CD4-positive, alpha-beta T cell treated with Interleukin-4 for 1 hour (primary cell): ENCODE results near the gene CD200R1L.

Experiments used
- DNase-seq, 2 donors: peaks; one replicate each; pipeline ENCODE4 v3.0.0-alpha.2; 2020 to 2022

The CD200R1L gene

DNA sequence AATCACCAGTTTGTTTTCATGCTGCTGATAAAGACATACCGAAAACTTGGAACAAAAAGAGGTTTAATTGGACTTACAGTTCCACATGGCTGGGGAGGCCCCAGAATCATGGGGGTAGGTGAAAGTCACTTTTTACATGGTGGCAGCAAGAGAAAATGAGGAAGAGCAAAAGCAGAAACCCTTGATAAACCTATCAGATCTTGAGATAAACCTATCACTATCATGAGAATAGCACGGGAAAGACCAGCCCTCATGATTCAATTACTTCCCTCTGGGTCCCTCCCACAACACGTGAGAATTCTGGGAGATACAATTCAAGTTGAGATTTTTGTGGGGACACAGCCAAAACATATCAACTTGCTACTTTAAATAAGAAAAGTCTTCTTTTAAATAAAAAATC, 28.9 kb downstream of the CD200R1L start:
- DNase-seq: no peak

DNA sequence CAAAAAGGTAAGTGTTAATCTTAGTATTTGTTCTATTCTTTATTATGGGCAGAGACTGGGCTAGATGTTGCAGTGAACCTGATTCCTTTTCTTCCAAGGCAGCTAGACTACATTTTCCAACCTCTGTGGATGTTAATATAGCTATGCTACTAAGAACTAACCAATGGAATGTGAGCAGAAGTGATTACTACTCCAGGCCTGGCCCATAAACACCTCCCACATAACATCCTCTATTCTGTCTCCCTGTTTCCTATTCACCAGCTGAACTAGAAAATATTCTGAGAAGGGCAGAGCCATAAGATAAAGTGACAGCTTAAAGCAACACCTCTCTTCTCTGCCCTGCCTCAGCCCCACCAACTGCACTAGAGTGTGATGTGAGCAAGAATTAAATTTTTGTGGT, 29.4 kb downstream of the CD200R1L start:
- DNase-seq: no peak

DNA sequence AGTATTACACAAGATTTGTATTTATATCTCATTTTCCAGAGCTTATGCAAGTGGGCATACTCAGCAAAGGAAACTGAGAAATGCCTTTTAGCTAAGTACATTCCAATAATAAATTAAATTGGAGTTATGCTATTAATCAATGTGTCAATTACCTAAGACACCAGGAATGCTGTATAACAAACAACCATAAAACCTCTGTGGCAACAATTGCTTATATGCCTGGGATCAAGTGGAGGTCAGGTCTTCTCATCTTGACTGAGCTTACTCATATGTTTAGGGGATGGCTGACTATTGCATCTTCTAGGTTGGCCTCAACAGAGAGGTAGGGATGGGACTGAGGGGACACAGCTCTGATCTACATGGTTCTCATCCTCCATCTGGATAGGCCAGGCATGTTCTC, 30.7 kb downstream of the CD200R1L start:
- no peak for DNase-seq

DNA sequence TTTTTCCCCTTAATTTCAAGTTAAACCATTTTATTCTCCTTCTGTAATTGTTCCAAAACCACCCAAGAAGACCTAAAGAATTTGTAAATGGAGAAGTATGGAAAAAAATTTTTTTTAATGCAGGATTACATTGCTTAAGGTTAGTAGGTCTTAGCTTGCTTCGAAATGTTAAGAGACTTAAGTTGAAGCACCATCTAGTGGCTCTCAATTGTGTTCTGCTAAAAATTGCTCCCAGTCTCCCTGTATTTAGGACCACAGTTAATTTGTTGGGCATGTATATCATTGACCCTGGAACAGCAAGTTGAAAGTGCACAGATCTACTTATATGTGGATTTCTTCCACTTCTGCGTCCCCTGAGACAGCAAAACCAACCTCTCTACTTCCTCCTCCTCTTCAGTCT, 32.4 kb downstream of the CD200R1L start:
- peak in 1 of 2 donors; percentile 39 for DNase-seq

DNA sequence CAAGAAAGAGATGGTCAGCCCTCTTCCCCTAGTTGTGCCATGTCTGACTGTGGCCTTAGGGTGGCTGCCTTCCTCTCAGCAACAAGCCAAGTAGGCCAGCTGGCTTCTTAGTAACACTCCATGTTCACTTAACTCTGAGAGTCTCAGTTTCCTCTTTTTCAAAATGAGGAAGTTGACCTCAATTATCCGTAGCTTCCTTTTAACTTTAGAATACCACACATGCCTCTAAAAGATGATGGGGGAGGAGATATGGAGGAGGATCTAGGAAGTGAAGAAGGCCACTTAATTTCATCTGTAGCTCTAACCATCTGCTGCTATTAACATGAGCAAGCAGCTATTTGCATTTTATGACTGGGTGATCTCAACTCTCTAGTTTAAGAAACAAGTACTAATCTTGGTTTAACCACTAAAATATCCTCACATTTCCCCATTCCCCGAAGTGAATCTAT, 32.9 kb downstream of the CD200R1L start:
- peak; percentile 25 to 70 for DNase-seq

DNA sequence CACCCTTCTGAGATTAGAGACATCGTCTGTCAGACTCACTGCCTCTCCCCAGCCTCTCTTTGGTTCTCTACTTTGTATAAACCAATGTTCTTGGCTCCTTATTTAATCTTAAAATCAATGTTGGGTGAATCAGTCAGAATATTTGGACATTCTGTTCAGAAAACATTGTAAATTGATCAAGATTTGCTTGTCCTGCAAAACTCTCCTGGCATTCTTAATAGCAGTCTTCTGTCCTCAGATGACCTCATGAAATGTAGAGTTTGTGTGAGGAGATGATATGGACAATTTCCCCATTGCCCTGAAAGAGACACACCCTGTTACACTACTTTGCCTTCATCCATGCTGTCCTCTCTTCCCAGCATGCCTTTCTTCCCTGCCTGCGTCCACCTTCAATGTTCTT, 33.6 kb downstream of the CD200R1L start:
- no peak for DNase-seq

DNA sequence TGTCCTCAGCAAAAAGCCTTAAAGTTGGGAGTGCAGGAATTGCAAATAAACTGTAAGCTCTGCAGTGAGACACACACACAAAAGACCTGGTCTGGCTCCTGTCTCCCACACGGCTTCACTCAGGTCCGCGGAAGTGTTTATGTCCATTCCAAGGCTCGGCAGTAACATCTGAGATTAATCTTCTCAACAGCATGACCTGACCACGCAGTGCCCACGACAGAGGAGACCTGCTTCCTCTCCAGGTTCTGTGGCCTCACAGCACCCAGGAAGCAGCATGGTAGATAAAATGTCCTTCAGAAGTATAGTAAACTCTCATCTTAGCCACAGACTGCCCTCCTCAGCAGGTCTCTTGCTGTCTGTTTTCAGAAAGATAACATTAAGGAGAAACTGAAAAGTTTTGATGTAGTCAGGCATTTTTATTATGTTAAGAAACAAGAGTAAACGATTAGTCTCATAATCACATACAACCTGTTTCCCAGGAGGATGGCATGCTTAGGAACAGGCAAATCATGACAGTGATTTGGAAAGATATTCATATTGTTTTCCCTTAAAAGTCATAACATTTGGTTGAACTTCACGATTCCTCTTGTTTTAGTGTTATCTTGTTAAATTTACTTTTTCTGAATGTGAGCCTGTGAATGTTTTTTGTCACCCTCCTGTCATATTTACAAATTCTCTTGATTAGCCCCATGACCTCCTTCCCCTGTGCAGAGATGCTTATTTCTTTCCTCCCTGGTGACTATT, 34.6 kb downstream of the CD200R1L start:
- no peak for DNase-seq

DNA sequence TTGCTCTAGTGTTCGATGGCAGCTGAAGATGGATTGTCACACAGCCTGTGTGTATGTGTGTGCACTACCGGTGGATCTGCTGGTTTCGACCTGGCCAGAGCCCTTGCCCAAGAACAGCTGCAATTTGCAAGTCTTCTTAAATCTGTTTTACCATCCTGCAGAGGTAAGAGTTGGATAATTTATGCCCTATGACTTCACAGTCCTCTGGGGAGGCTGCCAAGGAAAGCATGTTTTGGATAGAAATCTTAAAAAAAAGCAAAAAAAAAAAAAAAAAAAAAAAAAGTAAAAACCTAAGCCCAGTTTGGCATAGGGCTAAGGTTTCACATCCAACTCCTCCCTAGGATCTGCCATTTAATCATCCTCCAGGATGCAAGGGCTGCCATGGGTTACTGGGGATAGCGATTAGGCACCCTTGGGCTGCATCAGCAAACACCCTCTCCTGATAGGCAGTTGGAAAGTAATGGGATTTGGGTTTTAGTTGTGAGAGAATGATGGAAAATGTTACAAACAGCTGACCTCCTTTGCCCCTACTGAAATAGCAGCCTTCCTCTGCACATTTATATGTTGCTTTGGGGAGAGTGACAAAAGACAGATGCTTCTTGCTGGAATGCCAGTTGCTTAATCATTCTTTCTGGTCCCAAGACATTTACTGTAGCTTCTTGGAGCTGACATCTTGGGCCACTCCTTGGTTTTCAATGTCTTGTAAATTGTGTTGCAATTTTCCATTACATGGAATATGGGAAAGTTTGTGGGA, 35.4 kb downstream of the CD200R1L start:
- no peak for DNase-seq

DNA sequence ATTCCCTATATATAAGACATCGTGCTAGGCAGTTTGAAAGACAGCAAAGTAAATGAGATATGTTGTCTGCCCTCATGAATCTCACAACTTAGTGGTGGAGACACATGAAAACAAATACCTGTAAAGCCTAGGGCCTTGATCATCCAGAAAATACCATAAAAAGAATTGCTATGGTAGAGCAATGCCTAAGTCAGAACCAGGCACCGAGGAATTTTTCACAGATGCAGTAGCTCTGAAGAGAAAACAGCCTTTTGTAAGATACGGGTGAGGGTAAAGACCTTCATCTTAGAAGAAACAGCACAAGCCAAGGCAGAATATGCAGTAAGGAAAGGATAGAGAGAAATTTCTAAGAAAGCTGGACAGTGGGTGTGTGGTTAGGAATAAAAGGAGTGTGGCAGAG, 36.1 kb downstream of the CD200R1L start:
- DNase-seq: no peak

DNA sequence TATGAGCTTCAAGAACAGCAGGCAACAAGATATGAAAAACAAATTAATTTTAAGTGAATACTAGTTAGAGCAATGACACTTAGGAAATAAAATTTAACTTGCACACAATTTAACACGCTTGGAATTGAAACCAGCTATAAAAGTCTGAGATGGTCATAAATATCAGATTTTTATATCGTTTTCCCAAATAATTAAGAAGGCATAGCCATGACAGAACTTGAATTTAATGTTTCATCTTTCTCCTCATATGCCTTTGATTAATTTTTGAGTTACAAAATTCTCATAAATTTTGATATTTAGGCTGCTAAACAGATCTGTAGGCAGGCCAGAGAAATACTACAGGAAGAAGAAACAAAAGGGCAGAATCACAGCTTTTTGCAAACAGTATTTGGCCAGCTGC, 38.5 kb downstream of the CD200R1L start:
- no peak for DNase-seq

DNA sequence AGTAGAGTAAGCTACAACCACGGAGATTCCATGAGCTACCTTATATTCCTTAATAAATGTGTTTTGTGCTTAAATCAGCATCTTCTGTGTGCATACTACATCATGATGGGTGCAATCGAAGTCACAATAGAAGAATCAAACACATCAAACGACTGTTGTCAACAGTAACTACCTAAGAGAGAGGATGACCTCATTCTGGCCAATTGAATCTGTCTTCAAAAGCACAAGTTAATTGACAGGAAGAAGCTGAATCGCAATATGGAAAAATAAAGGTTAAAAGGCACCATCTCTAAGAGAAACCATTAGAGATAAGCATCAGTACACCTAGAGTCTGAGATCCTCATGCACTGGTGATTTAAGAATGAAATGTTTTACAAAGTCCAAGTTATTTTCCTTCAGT, 39.0 kb downstream of the CD200R1L start:
- DNase-seq: no peak

DNA sequence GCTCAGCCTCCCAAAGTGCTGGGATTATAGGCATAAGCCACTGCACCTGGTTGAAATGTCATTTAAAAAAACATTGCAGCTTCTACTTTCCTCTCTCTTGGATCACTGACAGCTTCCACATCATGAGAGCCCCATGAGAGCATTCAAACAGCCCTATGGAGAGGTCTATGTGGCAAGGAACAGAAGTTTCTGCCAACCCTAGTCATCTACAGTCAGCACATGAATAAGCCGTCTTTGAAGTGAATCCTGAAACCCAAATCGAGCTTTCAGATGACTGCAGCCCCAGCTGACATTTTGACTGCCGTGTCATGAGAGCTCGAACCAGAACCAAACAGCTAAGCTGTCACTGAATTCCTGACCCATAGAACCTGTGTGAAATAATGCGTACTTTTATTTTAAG, 39.8 kb downstream of the CD200R1L start:
- DNase-seq: no peak

DNA sequence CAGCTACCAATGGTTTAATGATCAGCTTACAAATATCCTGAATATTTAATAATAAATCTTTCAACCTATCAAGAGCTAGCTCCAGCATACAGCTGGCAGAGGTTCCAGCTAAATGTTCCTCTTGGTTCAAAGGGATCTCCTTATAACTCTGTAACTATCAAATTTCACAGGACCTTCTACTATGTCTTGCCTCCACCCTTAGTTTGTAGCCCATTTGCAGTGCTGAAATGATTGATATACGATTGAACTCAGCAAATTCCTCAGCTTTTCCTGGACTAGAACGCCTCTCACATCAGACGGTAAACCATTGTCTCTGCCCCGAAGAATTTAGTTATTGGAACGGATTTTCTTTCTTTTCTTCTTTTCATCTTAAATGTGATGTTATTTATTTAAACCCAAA, 41.5 kb downstream of the CD200R1L start:
- no peak for DNase-seq

DNA sequence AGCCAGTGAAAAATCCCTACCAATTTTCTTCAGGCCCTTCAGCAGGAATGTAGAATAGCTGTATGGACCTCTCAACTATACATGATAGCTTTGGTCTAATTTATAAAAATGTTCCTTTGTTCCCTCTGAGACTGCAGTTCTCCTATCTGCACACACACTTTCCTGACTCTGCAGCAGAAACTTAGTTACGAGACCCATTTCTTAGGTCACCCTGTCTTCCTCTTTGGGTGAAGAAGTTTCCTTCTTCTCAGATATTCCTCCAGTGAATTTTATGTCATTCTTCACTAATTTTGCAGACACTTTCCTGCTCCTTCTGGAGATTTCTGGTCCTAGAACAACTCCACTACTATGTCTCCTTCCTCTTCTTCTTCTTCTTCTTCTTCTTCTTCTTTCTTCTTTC, 42.6 kb downstream of the CD200R1L start:
- DNase-seq: no peak

DNA sequence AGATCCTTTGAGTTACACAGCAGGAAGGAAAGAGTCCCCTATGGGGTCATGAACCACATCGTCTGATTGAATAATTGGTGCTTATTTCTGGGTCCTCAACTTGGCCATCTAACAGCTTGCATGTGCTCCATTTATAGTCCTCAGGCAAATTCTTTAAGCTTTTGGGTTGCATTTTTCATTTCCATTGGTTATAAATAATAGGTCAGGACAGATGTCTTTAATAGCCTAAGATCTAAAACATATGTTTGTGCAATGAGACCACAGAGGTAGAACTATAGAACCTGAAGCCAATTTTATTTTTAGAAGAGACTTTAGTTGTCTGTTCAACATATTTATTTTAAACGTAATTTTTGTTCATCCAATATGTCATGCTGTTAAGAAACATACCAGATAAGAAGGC, 43.2 kb downstream of the CD200R1L start:
- no peak for DNase-seq

DNA sequence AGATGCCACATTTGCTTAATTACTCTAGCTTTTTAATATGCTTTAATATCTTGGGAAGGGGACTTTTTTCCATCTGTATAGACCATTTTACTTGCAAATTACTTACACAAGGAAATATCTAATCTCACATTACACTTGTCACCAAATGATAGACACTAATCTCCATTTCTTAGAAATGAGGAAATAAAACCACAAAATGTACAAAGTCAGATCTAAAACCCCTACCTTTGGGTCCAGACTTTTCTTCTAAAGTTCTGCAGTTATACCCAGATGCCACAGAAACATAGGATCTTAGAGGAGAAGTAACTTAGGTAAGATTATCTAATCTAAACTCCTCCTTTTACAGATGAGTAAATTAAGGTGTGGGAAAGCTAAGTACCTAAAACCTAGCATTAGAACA, 44.3 kb downstream of the CD200R1L start:
- DNase-seq: peak in 1 of 2 donors; percentile 25

DNA sequence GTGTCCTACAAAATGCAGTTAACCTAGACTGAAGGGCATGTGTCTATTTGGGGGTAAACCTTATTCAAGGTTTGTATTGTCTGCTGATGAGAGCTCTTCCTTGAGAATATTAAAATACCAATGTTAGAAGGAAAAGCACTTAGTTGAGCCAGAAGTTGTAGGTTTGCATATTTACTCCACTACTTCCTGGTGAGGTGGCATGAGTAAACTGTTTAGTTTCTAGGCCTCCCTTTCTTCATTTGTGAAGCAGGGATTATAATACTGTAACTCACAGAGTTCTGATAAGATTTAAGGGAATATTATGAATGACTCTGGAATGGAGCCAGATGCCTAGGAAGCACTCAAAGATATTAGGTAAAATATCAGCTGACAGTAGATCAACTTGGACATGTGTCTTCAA, 46.7 kb downstream of the CD200R1L start:
- no peak for DNase-seq

DNA sequence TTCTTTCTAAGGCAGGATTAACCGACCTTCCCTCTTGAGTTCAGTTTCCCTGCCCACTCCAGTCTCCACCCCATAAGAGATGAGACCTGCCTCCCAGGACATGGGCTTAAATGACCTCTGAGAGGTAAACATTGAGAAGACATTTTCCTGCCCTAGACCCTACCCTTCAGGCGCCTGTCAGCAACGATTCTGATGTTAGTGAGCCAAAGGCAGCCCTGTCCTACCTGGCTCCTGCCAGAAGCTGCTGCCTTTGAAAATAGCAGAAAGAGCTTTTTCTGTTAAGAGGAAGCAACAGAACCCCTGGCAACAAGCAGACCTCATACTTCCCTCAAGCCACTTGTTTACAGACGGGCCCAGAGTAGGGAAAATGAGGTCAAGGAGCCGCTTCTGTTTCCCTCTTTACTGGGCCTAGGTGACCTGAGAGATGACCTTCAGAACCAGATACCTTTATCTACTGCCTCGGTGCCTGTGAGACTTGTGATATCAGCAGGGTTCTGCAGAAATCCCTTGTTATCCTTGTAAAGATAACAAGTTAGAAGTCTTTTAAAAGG, 52.0 kb downstream of the CD200R1L start:
- DNase-seq: peak; percentile 15 to 27

DNA sequence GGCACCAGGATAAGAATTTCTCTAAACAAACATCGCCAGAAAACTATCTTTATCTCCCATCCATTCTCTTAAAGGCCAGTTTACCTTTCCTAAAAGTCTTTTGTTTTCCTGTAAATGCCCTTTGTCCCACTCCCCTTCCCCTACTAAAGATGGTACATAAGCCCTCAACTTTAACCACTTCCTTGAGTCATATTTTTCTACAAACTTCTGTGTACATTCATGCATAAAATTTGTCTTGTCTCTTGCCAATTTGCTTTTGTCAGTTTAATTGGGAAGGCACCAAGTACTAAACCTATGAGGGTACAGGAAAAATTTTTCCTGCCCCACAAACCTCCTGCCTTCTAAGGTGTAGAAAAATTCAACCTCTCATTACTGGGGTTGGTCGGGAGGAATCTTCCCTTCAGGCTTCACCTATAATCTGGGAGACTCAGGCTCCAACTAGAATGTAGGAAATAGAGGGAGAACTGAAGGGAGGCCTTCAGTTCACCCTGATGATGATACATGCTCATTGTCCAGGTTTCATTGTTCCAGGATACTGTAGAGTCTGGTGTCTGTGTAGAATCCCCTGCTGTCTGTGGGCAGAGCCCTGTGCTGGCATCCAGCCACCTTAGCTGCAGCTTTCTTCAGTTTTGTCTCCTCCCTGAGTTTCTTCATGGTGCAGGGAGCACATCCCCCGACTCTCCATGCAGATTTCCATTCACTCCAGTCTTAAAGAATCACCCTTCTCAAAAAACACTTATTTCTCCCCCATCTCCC, 53.2 kb downstream of the CD200R1L start:
- DNase-seq: no peak

DNA sequence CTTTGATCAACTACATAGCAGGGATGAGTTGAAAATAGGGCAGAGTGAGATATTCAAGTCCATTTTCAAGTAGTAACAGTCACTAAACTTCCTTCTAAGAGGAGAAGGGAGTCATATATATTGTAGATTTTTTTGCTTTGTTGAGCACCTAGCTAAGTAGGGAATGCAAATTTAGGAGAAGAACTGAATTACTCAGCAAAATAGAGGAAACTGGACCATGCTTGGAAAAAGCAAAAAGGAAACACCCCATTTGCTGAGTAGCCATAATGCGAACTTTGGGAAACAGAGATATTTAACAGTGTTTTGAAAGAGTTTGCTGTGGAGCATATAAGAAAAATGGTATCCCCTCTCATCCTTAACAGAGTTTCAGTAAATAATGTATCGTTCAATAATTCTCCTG, 54.9 kb downstream of the CD200R1L start:
- DNase-seq: no peak

DNA sequence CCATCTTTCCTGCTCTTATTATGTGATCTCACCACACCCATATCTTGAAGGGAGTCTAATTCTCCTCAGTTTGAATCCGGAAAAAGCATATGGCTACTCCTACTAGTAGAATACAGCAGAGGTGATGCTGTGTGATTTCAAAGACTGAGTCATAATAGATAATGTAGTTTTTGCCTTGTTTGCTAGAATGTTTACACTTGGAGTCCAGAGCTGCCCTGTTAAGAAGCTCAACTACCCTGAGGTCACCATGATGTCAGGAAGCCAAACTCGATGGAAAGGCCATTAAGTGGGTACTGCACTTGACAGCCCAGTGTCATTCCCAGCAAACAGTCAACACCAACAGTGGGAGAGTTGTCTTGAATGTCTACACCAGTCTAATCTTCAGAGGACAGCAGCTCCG, 56.9 kb downstream of the CD200R1L start:
- no peak for DNase-seq

DNA sequence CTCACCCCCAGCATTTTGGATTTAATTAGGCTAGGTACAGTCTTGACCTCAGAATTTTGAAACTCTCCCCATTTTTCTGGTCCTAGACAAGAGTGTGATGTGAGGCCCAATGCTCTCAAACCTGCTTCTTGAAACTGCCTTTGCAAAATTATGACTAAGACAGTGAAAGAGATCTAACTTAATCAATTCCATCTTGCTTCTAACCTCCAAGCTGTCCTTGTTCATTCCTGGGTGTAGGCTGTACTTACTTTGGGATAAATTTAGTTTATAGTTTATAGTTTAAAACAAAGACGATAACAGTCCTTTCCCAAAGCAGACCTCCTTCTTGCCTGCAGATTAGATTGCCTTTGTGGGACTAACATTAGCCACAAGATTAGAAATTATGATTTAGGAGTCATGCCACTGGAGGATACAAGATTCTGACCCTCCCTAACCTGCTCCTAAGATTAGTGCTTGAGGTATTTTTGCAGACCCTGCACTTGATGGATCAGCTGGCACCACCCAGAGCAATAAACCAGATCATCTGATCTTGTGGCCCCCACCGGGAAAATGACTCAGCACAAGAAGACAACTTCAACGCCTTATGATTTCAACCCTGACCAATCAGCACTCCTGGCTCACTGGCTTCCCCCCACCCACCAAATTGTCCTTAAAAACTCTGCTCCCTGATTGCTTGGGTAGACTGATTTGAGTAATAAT, 59.6 kb downstream of the CD200R1L start:
- no peak for DNase-seq
